ENCODE measurements around the gene PDE4D.

GRCh38 chr5:59607138-59607765 lies 286.3 kb downstream of the PDE4D start:
- TF ChIP-seq CTCF (IDR thresholded peaks at IDR 0.05) (no peak), POLR2A (IDR thresholded peaks at IDR 0.05) (no peak)
